WTC11 (cell line): ENCODE results near the gene OVOL3. TPM values are rescaled to one million over a fixed set of nuclear protein-coding genes. Genes with fewer than 3 reads are reported as not detected.
"Not testable (repeated sequence)": the region's sequence is repeated elsewhere in the genome, so short reads cannot be mapped to it uniquely, and the experiment has no call there.

ENCODE experiments used
- ATAC-seq: fragments of 200-7000 bp; cut with Tn5 transposase; 2 replicates; pipeline ENCODE4 v1.10.0; 2021; ENCODE audit warnings: mild to moderate bottlenecking, moderate library complexity
- CTCF ChIA-PET: fragments of 300-600 bp; sonication (Branson Sonifier 250); formaldehyde crosslinking; loops from one replicate; lab custom pipeline; 2021; ENCODE audit warnings: antibody characterized with exemption; lab: Charles Lee
- POLR2A ChIA-PET: fragments of 350-600 bp; sonication (Branson Sonifier 250); formaldehyde crosslinking; loops from one replicate; lab custom pipeline; 2021; ENCODE audit warnings: antibody characterized with exemption; lab: Charles Lee
- DNase-seq: peaks from one replicate; pipeline ENCODE4 v3.0.0; 2021; ENCODE audit warnings: low spot score
- H3K27ac Mint-ChIP-seq: 2 replicates; pipeline ENCODE4 v1.8.0; 2021; ENCODE audit warnings: mixed read lengths
- H3K27me3 Mint-ChIP-seq: 2 replicates; pipeline ENCODE4 v1.8.0; 2021; ENCODE audit warnings: low read depth, mild to moderate bottlenecking, moderate library complexity, mixed read lengths
- H3K36me3 Mint-ChIP-seq: 2 replicates; pipeline ENCODE4 v1.8.0; 2021; ENCODE audit warnings: mixed read lengths
- H3K4me1 Mint-ChIP-seq: 2 replicates; pipeline ENCODE4 v1.8.0; 2022; ENCODE audit warnings: mixed read lengths
- H3K4me3 Mint-ChIP-seq: 2 replicates; pipeline ENCODE4 v1.8.0; 2021; ENCODE audit warnings: mild to moderate bottlenecking, moderate library complexity, mixed read lengths
- H3K9me3 Mint-ChIP-seq: 2 replicates; pipeline ENCODE4 v1.8.0; 2021; ENCODE audit warnings: mixed read lengths
- ESRRA ChIP-seq: sonication (generic); formaldehyde crosslinking; IDR thresholded peaks from 2 replicates; pipeline ENCODE4 v1.8.1; 2022; ENCODE audit warnings: mild to moderate bottlenecking, missing genetic modification reagents, borderline replicate concordance
- GRHL2 ChIP-seq: fragments of 250-450 bp; sonication (Bioruptor Pico); IDR thresholded peaks from 2 replicates; pipeline ENCODE4 v1.8.0; 2022; ENCODE audit warnings: mild to moderate bottlenecking, moderate library complexity; ENCODE audit not compliant: insufficient replicate concordance, severe bottlenecking
- GTF2I ChIP-seq: fragments of 250-450 bp; sonication (Bioruptor Pico); conservative IDR thresholded peaks from 2 replicates; pipeline ENCODE4 v1.4.0; 2021; ENCODE audit warnings: mild to moderate bottlenecking
- IRF2 ChIP-seq: sonication (generic); formaldehyde crosslinking; IDR thresholded peaks from 2 replicates; pipeline ENCODE4 v1.8.0; 2022; ENCODE audit warnings: low read depth, missing genetic modification reagents, borderline replicate concordance
- NFYB ChIP-seq: sonication (generic); formaldehyde crosslinking; conservative IDR thresholded peaks from 2 replicates; pipeline ENCODE4 v1.8.0; 2022; ENCODE audit warnings: low read depth, missing genetic modification reagents
- NR1H2 ChIP-seq: sonication (generic); formaldehyde crosslinking; IDR thresholded peaks from 2 replicates; pipeline ENCODE4 v1.9.0; 2021; ENCODE audit warnings: mild to moderate bottlenecking, moderate library complexity, missing genetic modification reagents
- NR2C2 ChIP-seq: sonication (generic); formaldehyde crosslinking; IDR thresholded peaks from 2 replicates; pipeline ENCODE4 v1.8.0; 2022; ENCODE audit warnings: mild to moderate bottlenecking, missing genetic modification reagents
- SMAD4 ChIP-seq: sonication (generic); formaldehyde crosslinking; IDR thresholded peaks from 2 replicates; pipeline ENCODE4 v1.8.0; 2022; ENCODE audit warnings: mild to moderate bottlenecking, missing genetic modification reagents
- TCF7 ChIP-seq: sonication (generic); formaldehyde crosslinking; IDR thresholded peaks from 2 replicates; pipeline ENCODE4 v1.8.0; 2022; ENCODE audit warnings: mild to moderate bottlenecking, low read depth, missing genetic modification reagents, moderate library complexity
- TEAD1 ChIP-seq: sonication (generic); formaldehyde crosslinking; IDR thresholded peaks from 2 replicates; pipeline ENCODE4 v1.8.0; 2022; ENCODE audit warnings: mild to moderate bottlenecking, missing genetic modification reagents
- TEAD4 ChIP-seq: sonication (generic); formaldehyde crosslinking; IDR thresholded peaks from 2 replicates; pipeline ENCODE4 v1.8.0; 2022; ENCODE audit warnings: mild to moderate bottlenecking, missing genetic modification reagents
- ZNF396 ChIP-seq: fragments of 250-450 bp; sonication (Bioruptor Pico); IDR thresholded peaks from 2 replicates; pipeline ENCODE4 v1.8.0; 2021; ENCODE audit warnings: mild to moderate bottlenecking, moderate library complexity, borderline replicate concordance
- total RNA-seq: library from RNA; stranded (reverse); gene quantifications from 3 replicates; pipeline ENCODE4 v1.2.3, GENCODE V29; 2021
- TF ChIP-seq, protein P1 (sequence below): sonication (generic); formaldehyde crosslinking; IDR thresholded peaks from 2 replicates; pipeline ENCODE4 v1.8.1; 2023; ENCODE audit warnings: mild to moderate bottlenecking, missing genetic modification reagents
- TF ChIP-seq, protein P2 (sequence below): sonication (generic); formaldehyde crosslinking; IDR thresholded peaks from 2 replicates; pipeline ENCODE4 v1.8.0; 2023; ENCODE audit warnings: missing genetic modification reagents, mild to moderate bottlenecking, borderline replicate concordance
- TF ChIP-seq, protein P3 (sequence below): fragments of 250-450 bp; sonication (Bioruptor Pico); IDR thresholded peaks from 2 replicates; pipeline ENCODE4 v1.9.0; 2021; ENCODE audit warnings: mild to moderate bottlenecking
- TF ChIP-seq, protein P4 (sequence below): sonication (generic); formaldehyde crosslinking; IDR thresholded peaks from 2 replicates; pipeline ENCODE4 v1.8.1; 2023; ENCODE audit warnings: mild to moderate bottlenecking, missing genetic modification reagents, moderate library complexity
- TF ChIP-seq, protein P5 (sequence below): sonication (generic); formaldehyde crosslinking; IDR thresholded peaks from 2 replicates; pipeline ENCODE4 v1.8.1; 2022; ENCODE audit warnings: low read depth, mild to moderate bottlenecking, moderate library complexity, missing genetic modification reagents, borderline replicate concordance

The OVOL3 gene
- total RNA-seq, 1 experiment from 2014 or later: not detected

DNA sequence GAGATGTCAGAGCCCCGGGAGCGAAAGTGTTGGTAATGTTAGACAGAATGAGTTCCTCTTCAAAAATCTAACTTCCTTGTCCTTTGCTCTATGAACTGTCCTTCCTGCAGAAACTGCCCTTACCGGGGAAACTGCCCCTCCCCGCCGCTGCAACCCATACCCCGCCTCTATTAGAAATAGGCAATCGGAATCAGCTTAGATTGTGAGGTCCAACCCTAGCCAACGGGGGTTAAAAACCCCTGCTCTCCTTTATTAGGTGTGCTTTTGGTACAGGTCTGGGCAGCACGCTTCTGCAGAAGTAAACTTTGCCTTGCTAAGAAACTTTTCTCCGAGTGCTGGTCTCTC, 17.4 kb downstream of the OVOL3 start:
- H3K4me3 Mint-ChIP-seq: peak overlapping the region; percentile 85
- DNase-seq: peak; percentile 44
- POLR2A ChIA-PET: interaction anchor here (0.9 to 1.8 kb wide), 6 partner anchors 8 to 46 kb away, joined by 3 to 9 read pairs (median 4); partner anchors contain the start of genes CAPNS1, POLR2I and TBCB
- H3K4me1 Mint-ChIP-seq: peaks cover 5% of the 10 kb centered on the region; the same call in 1 of the 2 replicates
- peaks cover 20% of the 10 kb centered on the region for H3K36me3 Mint-ChIP-seq
- TF ChIP-seq, protein P1, sequence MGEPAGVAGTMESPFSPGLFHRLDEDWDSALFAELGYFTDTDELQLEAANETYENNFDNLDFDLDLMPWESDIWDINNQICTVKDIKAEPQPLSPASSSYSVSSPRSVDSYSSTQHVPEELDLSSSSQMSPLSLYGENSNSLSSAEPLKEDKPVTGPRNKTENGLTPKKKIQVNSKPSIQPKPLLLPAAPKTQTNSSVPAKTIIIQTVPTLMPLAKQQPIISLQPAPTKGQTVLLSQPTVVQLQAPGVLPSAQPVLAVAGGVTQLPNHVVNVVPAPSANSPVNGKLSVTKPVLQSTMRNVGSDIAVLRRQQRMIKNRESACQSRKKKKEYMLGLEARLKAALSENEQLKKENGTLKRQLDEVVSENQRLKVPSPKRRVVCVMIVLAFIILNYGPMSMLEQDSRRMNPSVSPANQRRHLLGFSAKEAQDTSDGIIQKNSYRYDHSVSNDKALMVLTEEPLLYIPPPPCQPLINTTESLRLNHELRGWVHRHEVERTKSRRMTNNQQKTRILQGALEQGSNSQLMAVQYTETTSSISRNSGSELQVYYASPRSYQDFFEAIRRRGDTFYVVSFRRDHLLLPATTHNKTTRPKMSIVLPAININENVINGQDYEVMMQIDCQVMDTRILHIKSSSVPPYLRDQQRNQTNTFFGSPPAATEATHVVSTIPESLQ (CRISPR knock-in tag): no peak
- TF ChIP-seq TEAD4 (CRISPR knock-in tag): no peak
- TF ChIP-seq NR2C2: no peak
- no peak for TF ChIP-seq ESRRA
- TF ChIP-seq TEAD1: no peak
- no peak for TF ChIP-seq IRF2 (CRISPR knock-in tag)
- TF ChIP-seq, protein P2, sequence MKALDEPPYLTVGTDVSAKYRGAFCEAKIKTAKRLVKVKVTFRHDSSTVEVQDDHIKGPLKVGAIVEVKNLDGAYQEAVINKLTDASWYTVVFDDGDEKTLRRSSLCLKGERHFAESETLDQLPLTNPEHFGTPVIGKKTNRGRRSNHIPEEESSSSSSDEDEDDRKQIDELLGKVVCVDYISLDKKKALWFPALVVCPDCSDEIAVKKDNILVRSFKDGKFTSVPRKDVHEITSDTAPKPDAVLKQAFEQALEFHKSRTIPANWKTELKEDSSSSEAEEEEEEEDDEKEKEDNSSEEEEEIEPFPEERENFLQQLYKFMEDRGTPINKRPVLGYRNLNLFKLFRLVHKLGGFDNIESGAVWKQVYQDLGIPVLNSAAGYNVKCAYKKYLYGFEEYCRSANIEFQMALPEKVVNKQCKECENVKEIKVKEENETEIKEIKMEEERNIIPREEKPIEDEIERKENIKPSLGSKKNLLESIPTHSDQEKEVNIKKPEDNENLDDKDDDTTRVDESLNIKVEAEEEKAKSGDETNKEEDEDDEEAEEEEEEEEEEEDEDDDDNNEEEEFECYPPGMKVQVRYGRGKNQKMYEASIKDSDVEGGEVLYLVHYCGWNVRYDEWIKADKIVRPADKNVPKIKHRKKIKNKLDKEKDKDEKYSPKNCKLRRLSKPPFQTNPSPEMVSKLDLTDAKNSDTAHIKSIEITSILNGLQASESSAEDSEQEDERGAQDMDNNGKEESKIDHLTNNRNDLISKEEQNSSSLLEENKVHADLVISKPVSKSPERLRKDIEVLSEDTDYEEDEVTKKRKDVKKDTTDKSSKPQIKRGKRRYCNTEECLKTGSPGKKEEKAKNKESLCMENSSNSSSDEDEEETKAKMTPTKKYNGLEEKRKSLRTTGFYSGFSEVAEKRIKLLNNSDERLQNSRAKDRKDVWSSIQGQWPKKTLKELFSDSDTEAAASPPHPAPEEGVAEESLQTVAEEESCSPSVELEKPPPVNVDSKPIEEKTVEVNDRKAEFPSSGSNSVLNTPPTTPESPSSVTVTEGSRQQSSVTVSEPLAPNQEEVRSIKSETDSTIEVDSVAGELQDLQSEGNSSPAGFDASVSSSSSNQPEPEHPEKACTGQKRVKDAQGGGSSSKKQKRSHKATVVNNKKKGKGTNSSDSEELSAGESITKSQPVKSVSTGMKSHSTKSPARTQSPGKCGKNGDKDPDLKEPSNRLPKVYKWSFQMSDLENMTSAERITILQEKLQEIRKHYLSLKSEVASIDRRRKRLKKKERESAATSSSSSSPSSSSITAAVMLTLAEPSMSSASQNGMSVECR (CRISPR knock-in tag): no peak
- no peak for TF ChIP-seq ZNF396
- no peak for TF ChIP-seq GTF2I (CRISPR knock-in tag)
- TF ChIP-seq NR1H2: no peak
- TF ChIP-seq SMAD4 (CRISPR knock-in tag): no peak
- TF ChIP-seq, protein P3, sequence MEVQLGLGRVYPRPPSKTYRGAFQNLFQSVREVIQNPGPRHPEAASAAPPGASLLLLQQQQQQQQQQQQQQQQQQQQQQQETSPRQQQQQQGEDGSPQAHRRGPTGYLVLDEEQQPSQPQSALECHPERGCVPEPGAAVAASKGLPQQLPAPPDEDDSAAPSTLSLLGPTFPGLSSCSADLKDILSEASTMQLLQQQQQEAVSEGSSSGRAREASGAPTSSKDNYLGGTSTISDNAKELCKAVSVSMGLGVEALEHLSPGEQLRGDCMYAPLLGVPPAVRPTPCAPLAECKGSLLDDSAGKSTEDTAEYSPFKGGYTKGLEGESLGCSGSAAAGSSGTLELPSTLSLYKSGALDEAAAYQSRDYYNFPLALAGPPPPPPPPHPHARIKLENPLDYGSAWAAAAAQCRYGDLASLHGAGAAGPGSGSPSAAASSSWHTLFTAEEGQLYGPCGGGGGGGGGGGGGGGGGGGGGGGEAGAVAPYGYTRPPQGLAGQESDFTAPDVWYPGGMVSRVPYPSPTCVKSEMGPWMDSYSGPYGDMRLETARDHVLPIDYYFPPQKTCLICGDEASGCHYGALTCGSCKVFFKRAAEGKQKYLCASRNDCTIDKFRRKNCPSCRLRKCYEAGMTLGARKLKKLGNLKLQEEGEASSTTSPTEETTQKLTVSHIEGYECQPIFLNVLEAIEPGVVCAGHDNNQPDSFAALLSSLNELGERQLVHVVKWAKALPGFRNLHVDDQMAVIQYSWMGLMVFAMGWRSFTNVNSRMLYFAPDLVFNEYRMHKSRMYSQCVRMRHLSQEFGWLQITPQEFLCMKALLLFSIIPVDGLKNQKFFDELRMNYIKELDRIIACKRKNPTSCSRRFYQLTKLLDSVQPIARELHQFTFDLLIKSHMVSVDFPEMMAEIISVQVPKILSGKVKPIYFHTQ (CRISPR knock-in tag): no peak
- TF ChIP-seq GRHL2 (CRISPR knock-in tag): no peak
- TF ChIP-seq TCF7 (CRISPR knock-in tag): no peak
- TF ChIP-seq, protein P4, sequence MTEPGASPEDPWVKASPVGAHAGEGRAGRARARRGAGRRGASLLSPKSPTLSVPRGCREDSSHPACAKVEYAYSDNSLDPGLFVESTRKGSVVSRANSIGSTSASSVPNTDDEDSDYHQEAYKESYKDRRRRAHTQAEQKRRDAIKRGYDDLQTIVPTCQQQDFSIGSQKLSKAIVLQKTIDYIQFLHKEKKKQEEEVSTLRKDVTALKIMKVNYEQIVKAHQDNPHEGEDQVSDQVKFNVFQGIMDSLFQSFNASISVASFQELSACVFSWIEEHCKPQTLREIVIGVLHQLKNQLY (CRISPR knock-in tag): no peak
- TF ChIP-seq, protein P5, sequence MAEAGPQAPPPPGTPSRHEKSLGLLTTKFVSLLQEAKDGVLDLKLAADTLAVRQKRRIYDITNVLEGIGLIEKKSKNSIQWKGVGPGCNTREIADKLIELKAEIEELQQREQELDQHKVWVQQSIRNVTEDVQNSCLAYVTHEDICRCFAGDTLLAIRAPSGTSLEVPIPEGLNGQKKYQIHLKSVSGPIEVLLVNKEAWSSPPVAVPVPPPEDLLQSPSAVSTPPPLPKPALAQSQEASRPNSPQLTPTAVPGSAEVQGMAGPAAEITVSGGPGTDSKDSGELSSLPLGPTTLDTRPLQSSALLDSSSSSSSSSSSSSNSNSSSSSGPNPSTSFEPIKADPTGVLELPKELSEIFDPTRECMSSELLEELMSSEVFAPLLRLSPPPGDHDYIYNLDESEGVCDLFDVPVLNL (CRISPR knock-in tag): no peak
- TF ChIP-seq NFYB (CRISPR knock-in tag): no peak
- ATAC-seq: peak; percentile 21
- CTCF ChIA-PET: interaction anchor here (0.6 to 3.7 kb wide), 36 partner anchors 8 to 361 kb away, joined by 3 to 44 read pairs (median 4); partner anchors contain the start of genes CAPNS1, COX7A1, OVOL3 and POLR2I
- no peaks in the 10 kb centered on the region for H3K9me3 Mint-ChIP-seq
- peak overlapping the region; percentile 95 for H3K27ac Mint-ChIP-seq
- H3K27me3 Mint-ChIP-seq: no peaks in the 10 kb centered on the region

DNA sequence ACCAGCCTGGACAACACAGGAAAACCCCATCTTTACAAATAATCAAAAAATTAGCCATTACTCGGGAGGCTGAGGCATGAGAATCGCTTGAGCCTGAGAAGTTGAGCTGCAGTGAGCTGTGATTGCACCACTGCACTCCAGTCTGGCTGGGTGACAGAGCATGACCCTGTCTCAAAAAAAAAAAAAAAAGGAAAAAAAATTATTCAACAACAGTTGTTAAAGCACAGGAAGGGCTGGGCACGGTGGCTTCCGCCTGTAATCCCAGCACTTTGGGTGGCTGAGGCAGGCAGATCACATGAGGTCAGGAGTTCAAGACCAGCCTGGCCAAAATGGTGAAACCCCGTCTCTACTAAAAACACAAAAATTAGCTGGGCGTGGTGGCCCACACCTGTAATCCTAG, 20.3 kb downstream of the OVOL3 start:
- H3K4me3 Mint-ChIP-seq, ATAC-seq, H3K36me3 Mint-ChIP-seq, CTCF ChIA-PET, H3K27me3 Mint-ChIP-seq, H3K27ac Mint-ChIP-seq, H3K9me3 Mint-ChIP-seq, DNase-seq, H3K4me1 Mint-ChIP-seq, POLR2A ChIA-PET: not testable (repeated sequence)

DNA sequence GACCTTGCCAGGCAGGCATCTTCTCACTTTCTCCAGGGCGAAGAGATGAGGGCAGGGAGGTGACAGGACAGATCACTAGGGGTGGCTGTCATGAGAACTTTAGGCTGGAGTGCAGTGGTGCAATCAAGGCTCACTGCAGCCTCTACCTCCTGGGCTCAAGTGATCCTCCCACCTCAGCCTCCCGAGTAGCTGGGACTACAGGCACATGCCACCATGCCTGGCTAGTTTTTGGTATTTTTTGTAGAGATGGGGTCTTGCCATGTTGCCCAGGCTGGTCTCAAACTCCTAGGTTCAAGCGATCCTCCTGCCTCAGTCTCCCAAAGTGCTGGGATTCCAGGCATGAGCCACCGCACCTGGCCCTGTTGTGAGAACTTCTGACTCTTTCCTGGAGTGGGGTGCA, 23.9 kb downstream of the OVOL3 start:
- H3K36me3 Mint-ChIP-seq, H3K9me3 Mint-ChIP-seq, H3K4me3 Mint-ChIP-seq, DNase-seq, H3K27ac Mint-ChIP-seq, ATAC-seq, CTCF ChIA-PET, H3K27me3 Mint-ChIP-seq: not testable (repeated sequence)
- POLR2A ChIA-PET: interaction anchor here (0.6 kb wide), 1 partner anchor 452 kb away, joined by 10 read pairs; no protein-coding TSS in a partner anchor
- H3K4me1 Mint-ChIP-seq: peaks cover 10% of the 10 kb centered on the region
